MM.1S (cell line): ENCODE results near the gene WHAMM.

Experiments used
- EZH2 ChIP-seq: fragments of 300-600 bp; sonication (generic); optimal IDR thresholded peaks from 2 replicates; pipeline ENCODE3; 2017; ENCODE audit warnings: low read depth, mild to moderate bottlenecking, antibody characterized with exemption, low read length, mixed read lengths
- EZH2phosphoT487 ChIP-seq: fragments of 300-600 bp; sonication (generic); IDR thresholded peaks from 2 replicates; pipeline ENCODE4 v1.6.1; 2018; ENCODE audit warnings: antibody characterized with exemption, low read length
- TF ChIP-seq, protein P1 (sequence below): fragments of 300-600 bp; sonication (generic); IDR thresholded peaks from 2 replicates; pipeline ENCODE4 v1.5.1; 2016; ENCODE audit warnings: antibody characterized with exemption, low read length, mixed read lengths

DNA sequence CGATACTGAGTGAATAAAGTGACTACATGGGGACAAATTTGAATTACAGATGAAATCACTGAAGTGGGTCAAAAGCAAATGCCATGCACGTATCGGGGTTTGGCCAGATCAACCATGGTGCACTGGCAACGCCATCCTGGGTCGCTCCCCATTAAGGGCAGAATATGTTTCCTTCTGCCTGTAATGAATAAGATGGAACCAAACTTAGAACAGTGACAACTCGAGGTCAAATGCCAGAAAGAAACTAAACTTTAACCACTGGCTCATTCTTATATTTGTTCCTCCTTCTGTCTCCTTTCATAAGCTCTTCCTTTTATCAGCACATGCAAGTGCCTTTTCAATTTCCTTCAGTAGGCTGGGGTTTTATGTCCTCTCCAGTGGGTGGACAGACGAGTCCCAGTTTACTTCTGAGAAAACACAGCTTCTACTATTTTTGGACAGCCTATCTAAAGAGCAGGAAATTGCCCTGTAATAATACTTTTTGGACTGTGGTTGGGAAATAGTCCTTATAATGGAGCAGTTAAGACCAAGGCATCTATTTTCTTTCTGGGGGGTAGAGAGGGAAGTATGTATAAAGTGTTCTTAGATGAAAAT is 61.4 kb downstream of the WHAMM start:
- TF ChIP-seq, protein P1, sequence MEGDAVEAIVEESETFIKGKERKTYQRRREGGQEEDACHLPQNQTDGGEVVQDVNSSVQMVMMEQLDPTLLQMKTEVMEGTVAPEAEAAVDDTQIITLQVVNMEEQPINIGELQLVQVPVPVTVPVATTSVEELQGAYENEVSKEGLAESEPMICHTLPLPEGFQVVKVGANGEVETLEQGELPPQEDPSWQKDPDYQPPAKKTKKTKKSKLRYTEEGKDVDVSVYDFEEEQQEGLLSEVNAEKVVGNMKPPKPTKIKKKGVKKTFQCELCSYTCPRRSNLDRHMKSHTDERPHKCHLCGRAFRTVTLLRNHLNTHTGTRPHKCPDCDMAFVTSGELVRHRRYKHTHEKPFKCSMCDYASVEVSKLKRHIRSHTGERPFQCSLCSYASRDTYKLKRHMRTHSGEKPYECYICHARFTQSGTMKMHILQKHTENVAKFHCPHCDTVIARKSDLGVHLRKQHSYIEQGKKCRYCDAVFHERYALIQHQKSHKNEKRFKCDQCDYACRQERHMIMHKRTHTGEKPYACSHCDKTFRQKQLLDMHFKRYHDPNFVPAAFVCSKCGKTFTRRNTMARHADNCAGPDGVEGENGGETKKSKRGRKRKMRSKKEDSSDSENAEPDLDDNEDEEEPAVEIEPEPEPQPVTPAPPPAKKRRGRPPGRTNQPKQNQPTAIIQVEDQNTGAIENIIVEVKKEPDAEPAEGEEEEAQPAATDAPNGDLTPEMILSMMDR: no peak
- TF ChIP-seq EZH2 (no peak), EZH2phosphoT487 (no peak)
